ENCODE data around the gene CACNG3. TPM values are rescaled to one million over a fixed set of nuclear protein-coding genes. Genes with fewer than 3 reads are reported as not detected.
"Not testable (repeated sequence)": the region's sequence is repeated elsewhere in the genome, so short reads cannot be mapped to it uniquely, and the experiment has no call there.

CACNG3 gene
- total and polyA plus RNA-seq, 11 donors = not detected

- Histone ChIP-seq H3K27me3 (peaks cover 0 to 23% (median 7%) of the 10 kb centered on the region in 9 donors), H3K4me1 (no peaks in the 10 kb centered on the region), H3K9me3 (peaks cover 0 to 1% (median 0%) of the 10 kb centered on the region in 12 donors), H3K27ac (no peak overlapping the region), H3K4me3 (no peak overlapping the region), H3K36me3 (no peaks in the 10 kb centered on the region)
- DNase-seq (no peak), ATAC-seq (no peak)
- 63 to 77% (median 75%) methylated on average over 7 of the region's 7 CpGs for WGBS, 4 donors
- TF ChIP-seq POLR2A (IDR thresholded peaks at IDR 0.05) = no peak
- no peak for TF ChIP-seq CTCF (IDR thresholded peaks at IDR 0.05)
- intact Hi-C loops (cut with DNase I) = no loop called here
Measured at GRCh38 chr16:24294131-24294530, 38.0 kb downstream of the CACNG3 start.

GRCh38 chr16:24297375-24297774, 41.2 kb downstream of the CACNG3 start:
- Histone ChIP-seq H3K27ac (no peak overlapping the region), H3K4me1 (no peaks in the 10 kb centered on the region), H3K36me3 (no peaks in the 10 kb centered on the region), H3K4me3 (no peak overlapping the region), H3K27me3 (peaks cover 0 to 13% (median 3%) of the 10 kb centered on the region in 9 donors), H3K9me3 (peaks cover 0 to 5% (median 0%) of the 10 kb centered on the region in 12 donors)
- ATAC-seq (no peak), DNase-seq (no peak)
- WGBS, 4 donors = 44 to 68% (median 55%) methylated on average over 3 of the region's 3 CpGs
- intact Hi-C loops (cut with DNase I) = no loop called here
- no peak for TF ChIP-seq POLR2A (IDR thresholded peaks at IDR 0.05)

GRCh38 chr16:24298548-24299167, 42.5 kb downstream of the CACNG3 start:
- no peak overlapping the region for H3K4me3 ChIP-seq

GRCh38 chr16:24300750-24301149, 44.6 kb downstream of the CACNG3 start:
- H3K4me1 ChIP-seq, H3K9me3 ChIP-seq: not testable (repeated sequence)

More at GRCh38 chr16:24298548-24299167, 42.5 kb downstream of the CACNG3 start:
- DNase-seq (no peak), ATAC-seq (no peak)
- H3K4me1 ChIP-seq = no peaks in the 10 kb centered on the region
- H3K27me3 ChIP-seq = peaks cover 0 to 12% (median 0%) of the 10 kb centered on the region in 9 donors
- WGBS, 4 donors = 66 to 74% (median 72%) methylated on average over 5 of the region's 5 CpGs
- intact Hi-C loops (cut with DNase I) = no loop called here
- no peaks in the 10 kb centered on the region for H3K36me3 ChIP-seq
- TF ChIP-seq POLR2A (IDR thresholded peaks at IDR 0.05) (no peak), CTCF (IDR thresholded peaks at IDR 0.05) (no peak)
- no peak overlapping the region for H3K27ac ChIP-seq
- peaks cover 0 to 5% (median 0%) of the 10 kb centered on the region in 12 donors for H3K9me3 ChIP-seq

GRCh38 chr16:24302636-24303035, 46.5 kb downstream of the CACNG3 start:
- no peak for ATAC-seq
- no peak for DNase-seq
- Histone ChIP-seq H3K27me3 (peaks cover 0 to 7% (median 0%) of the 10 kb centered on the region in 9 donors), H3K4me1 (no peaks in the 10 kb centered on the region), H3K27ac (no peak overlapping the region), H3K9me3 (peaks cover 0 to 5% (median 0%) of the 10 kb centered on the region in 12 donors), H3K4me3 (no peak overlapping the region), H3K36me3 (no peaks in the 10 kb centered on the region)
- TF ChIP-seq POLR2A (IDR thresholded peaks at IDR 0.05) = no peak
- no peak for TF ChIP-seq CTCF (IDR thresholded peaks at IDR 0.05)
- WGBS, 4 donors = 73 to 79% (median 76%) methylated on average over 8 of the region's 8 CpGs
- intact Hi-C loops (cut with DNase I) = no loop called here

More at GRCh38 chr16:24300750-24301149, 44.6 kb downstream of the CACNG3 start:
- H3K36me3 ChIP-seq; H3K27me3 ChIP-seq; H3K27ac ChIP-seq; H3K4me3 ChIP-seq; intact Hi-C loops (cut with DNase I); ATAC-seq; DNase-seq: not testable (repeated sequence)
- WGBS, 4 donors = 79 to 90% (median 89%) methylated on average over 6 of the region's 6 CpGs

Data from heart left ventricle (tissue), 16 donors.